Endothelial cell of umbilical vein (primary cell): ENCODE results near the gene ASB10.

Experiments used
- EZH2 ChIP-seq: IDR thresholded peaks from 2 replicates; pipeline ENCODE4 v1.6.1; 2012; ENCODE audit warnings: borderline replicate concordance, low read depth, mild to moderate bottlenecking, moderate library complexity, low read length, inconsistent platforms; ENCODE audit not compliant: severe bottlenecking
- FOS ChIP-seq: IDR thresholded peaks from 2 replicates; pipeline ENCODE4 v1.6.1; 2011; ENCODE audit warnings: mild to moderate bottlenecking, low read length, moderate library complexity, borderline replicate concordance; ENCODE audit not compliant: insufficient read depth
- GATA2 ChIP-seq: IDR thresholded peaks from 2 replicates; pipeline ENCODE4 v1.7.0; 2011; ENCODE audit warnings: low read depth, mild to moderate bottlenecking, moderate library complexity, mixed read lengths, low read length; ENCODE audit not compliant: insufficient read length, insufficient read depth
- POLR2A ChIP-seq: IDR thresholded peaks from 2 replicates; pipeline ENCODE4 v1.6.1; 2012; ENCODE audit warnings: low read depth, mild to moderate bottlenecking, control low read depth, low read length
- TF ChIP-seq, protein P1 (sequence below): IDR thresholded peaks from 2 replicates; pipeline ENCODE4 v1.6.1; 2011; ENCODE audit not compliant: insufficient read depth, insufficient read length
- TF ChIP-seq, protein P2 (sequence below), 2 donors: IDR thresholded peaks; 1 replicate in 1 of 2; 2 replicates in 1 of 2; pipeline ENCODE4 v1.5.1; 2011; ENCODE audit warnings: low read length in 2 of 2, mild to moderate bottlenecking in 2 of 2, moderate library complexity in 2 of 2, control low read depth in 1 of 2, inconsistent platforms in 1 of 2, low read depth in 1 of 2; ENCODE audit not compliant: insufficient read depth in 1 of 2; ENCODE audit errors: extremely low read depth in 1 of 2

DNA sequence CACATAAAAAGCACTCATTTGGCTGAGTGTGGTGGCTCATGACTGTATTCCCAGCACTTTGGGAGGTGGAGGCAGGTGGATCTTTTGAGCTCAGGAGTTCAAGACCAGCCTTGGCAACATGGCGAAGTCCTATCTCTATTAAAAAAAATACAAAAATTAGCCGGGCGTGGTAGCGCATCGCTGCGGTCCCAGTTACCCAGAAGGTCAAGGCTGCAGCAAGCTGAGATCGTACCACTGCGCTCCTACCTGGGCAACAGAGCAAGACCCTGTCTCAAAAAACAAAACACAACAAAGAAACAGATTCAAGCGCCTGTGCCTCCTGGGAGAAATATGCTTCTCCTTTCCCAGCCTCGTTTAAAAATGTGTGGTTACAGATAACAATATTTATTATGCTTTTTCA is 42.2 kb upstream of the ASB10 start:
- TF ChIP-seq POLR2A (no peak), EZH2 (no peak), GATA2 (no peak), FOS (no peak)
- TF ChIP-seq, protein P1, sequence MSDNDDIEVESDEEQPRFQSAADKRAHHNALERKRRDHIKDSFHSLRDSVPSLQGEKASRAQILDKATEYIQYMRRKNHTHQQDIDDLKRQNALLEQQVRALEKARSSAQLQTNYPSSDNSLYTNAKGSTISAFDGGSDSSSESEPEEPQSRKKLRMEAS = no peak
- TF ChIP-seq, protein P2, sequence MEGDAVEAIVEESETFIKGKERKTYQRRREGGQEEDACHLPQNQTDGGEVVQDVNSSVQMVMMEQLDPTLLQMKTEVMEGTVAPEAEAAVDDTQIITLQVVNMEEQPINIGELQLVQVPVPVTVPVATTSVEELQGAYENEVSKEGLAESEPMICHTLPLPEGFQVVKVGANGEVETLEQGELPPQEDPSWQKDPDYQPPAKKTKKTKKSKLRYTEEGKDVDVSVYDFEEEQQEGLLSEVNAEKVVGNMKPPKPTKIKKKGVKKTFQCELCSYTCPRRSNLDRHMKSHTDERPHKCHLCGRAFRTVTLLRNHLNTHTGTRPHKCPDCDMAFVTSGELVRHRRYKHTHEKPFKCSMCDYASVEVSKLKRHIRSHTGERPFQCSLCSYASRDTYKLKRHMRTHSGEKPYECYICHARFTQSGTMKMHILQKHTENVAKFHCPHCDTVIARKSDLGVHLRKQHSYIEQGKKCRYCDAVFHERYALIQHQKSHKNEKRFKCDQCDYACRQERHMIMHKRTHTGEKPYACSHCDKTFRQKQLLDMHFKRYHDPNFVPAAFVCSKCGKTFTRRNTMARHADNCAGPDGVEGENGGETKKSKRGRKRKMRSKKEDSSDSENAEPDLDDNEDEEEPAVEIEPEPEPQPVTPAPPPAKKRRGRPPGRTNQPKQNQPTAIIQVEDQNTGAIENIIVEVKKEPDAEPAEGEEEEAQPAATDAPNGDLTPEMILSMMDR (IDR thresholded peaks at IDR 0.05; ENCODE audit: extremely low read depth in 1 of 2, insufficient read depth in 1 of 2, low read depth in 1 of 2, low read length in 2 of 2) = no peak
